Mammary epithelial cell (primary cell): ENCODE data around the gene SIGLEC8.

Experiments used
- EZH2 ChIP-seq: IDR thresholded peaks from 2 replicates; pipeline ENCODE4 v1.6.1; 2012; ENCODE audit warnings: low read length, inconsistent platforms, borderline replicate concordance
- TF ChIP-seq, protein P1 (sequence below), 2 donors: IDR thresholded peaks in 1 of 2; conservative IDR thresholded peaks in 1 of 2; 2 replicates each; pipeline ENCODE4 v1.5.1; 2011 to 2012; ENCODE audit warnings: inconsistent platforms in 2 of 2, low read length in 2 of 2, mild to moderate bottlenecking in 2 of 2, control low read depth in 1 of 2, low read depth in 1 of 2; ENCODE audit not compliant: insufficient read depth in 1 of 2; ENCODE audit errors: extremely low read depth in 1 of 2

DNA sequence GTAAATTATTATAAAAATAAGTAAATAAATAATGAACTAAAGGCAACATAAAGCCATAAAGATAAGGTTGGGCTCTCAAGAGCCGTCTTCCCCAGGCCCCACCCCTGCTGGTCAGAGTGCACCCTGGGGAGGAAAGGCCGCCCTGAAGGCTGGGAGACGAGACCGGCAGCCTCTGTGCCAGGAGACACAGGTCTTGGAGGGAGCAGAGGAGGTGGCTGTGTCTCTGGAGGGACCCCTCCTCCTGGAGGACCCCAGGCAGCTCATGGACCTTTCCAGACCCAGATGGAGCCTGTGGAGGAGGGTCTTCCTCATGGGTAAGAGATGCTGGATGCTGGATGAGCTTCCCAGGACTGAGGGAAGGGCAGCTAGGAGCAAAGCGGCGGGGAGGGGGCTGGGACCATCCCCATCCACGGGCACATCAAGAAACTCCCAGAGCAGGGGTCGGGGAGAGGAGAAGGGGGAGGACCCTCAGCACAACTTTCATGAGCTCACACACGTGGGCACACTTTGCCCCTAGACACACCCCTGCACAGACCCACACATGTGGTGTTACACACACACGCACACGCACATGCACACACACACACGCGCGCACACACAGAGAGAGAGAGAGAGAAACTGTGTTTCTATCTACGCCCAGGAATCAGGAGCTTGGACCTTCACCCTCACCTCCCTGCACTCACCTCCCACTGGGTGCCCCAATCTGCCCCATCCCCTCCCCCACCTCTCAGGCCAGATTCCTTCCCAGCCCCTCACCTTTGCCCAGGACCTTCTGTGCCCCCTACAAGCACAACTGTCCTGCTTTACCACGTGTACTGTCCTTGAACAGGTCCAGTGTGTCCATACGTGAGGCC is 20.4 kb upstream of the SIGLEC8 start, which contains the start of gene CEACAM18:
- TF ChIP-seq EZH2, result no peak
- TF ChIP-seq, protein P1, sequence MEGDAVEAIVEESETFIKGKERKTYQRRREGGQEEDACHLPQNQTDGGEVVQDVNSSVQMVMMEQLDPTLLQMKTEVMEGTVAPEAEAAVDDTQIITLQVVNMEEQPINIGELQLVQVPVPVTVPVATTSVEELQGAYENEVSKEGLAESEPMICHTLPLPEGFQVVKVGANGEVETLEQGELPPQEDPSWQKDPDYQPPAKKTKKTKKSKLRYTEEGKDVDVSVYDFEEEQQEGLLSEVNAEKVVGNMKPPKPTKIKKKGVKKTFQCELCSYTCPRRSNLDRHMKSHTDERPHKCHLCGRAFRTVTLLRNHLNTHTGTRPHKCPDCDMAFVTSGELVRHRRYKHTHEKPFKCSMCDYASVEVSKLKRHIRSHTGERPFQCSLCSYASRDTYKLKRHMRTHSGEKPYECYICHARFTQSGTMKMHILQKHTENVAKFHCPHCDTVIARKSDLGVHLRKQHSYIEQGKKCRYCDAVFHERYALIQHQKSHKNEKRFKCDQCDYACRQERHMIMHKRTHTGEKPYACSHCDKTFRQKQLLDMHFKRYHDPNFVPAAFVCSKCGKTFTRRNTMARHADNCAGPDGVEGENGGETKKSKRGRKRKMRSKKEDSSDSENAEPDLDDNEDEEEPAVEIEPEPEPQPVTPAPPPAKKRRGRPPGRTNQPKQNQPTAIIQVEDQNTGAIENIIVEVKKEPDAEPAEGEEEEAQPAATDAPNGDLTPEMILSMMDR (conservative IDR thresholded peaks at IDR 0.05 in 1 of 2, IDR thresholded peaks at IDR 0.05 in 1 of 2; ENCODE audit: extremely low read depth in 1 of 2, insufficient read depth in 1 of 2, low read depth in 1 of 2, low read length in 2 of 2), result no peak
